Epithelial cell of esophagus (primary cell): Measurements from ENCODE around the gene LDB2.

ENCODE experiments used
- DNase-seq: peaks from one replicate; pipeline ENCODE4 v3.0.0; 2010; ENCODE audit warnings: low read depth
- H3K4me3 ChIP-seq: 2 replicates; pipeline ENCODE4 v1.5.1; 2011; ENCODE audit warnings: mild to moderate bottlenecking, low read length, control low read depth
- CTCF ChIP-seq: IDR thresholded peaks from 2 replicates; pipeline ENCODE4 v1.5.1; 2011; ENCODE audit warnings: low read depth, mild to moderate bottlenecking, low read length, control low read depth, inconsistent platforms; ENCODE audit not compliant: insufficient read depth; ENCODE audit errors: missing control alignments

Gene LDB2

GRCh38 chr4:16859031-16859430 lies 39.4 kb downstream of the LDB2 start:
- DNase-seq: no peak
- no peak for TF ChIP-seq CTCF

GRCh38 chr4:16858275-16858752 lies 40.1 kb downstream of the LDB2 start:
- DNase-seq: no peak
- no peak for TF ChIP-seq CTCF
- no peak overlapping the region for H3K4me3 ChIP-seq

More at GRCh38 chr4:16859031-16859430, 39.4 kb downstream of the LDB2 start:
- H3K4me3 ChIP-seq: no peak overlapping the region

- no peak for TF ChIP-seq CTCF
- DNase-seq: no peak
- no peak overlapping the region for H3K4me3 ChIP-seq
Observed at GRCh38 chr4:16857425-16857824, 41.0 kb downstream of the LDB2 start.

GRCh38 chr4:16853640-16854039 lies 44.8 kb downstream of the LDB2 start:
- DNase-seq: no peak
- TF ChIP-seq CTCF: no peak
- H3K4me3 ChIP-seq: no peak overlapping the region

- TF ChIP-seq CTCF: no peak
- DNase-seq: no peak
- H3K4me3 ChIP-seq: no peak overlapping the region
Observed at GRCh38 chr4:16852644-16853043, 45.8 kb downstream of the LDB2 start.

GRCh38 chr4:16852228-16852627 lies 46.2 kb downstream of the LDB2 start:
- H3K4me3 ChIP-seq: no peak overlapping the region
- TF ChIP-seq CTCF: no peak
- DNase-seq: no peak

GRCh38 chr4:16846540-16847117 lies 51.8 kb downstream of the LDB2 start:
- no peak for TF ChIP-seq CTCF
- no peak for DNase-seq
- no peak overlapping the region for H3K4me3 ChIP-seq
